Muscle layer of duodenum (tissue), 2 donors: ENCODE measurements around the gene YAP1.

Source experiments
- H3K27ac ChIP-seq: one replicate; pipeline ENCODE4 v1.7.0; 2013; ENCODE audit warnings: mild to moderate bottlenecking, low read length
- H3K27me3 ChIP-seq: one replicate; pipeline ENCODE4 v1.7.0; 2013; ENCODE audit warnings: low read depth, mild to moderate bottlenecking, control low read depth, low read length
- H3K36me3 ChIP-seq, 2 donors: one replicate each; pipeline ENCODE4 v1.7.0; 2013; ENCODE audit warnings: low read length in 2 of 2, control low read depth in 1 of 2, mild to moderate bottlenecking in 1 of 2; ENCODE audit not compliant: insufficient read depth in 2 of 2, control insufficient read depth in 1 of 2
- H3K4me1 ChIP-seq, 2 donors: one replicate each; pipeline ENCODE4 v1.7.0; 2013; ENCODE audit warnings: low read length in 2 of 2, mild to moderate bottlenecking in 2 of 2, control low read depth in 1 of 2, moderate library complexity in 1 of 2; ENCODE audit not compliant: insufficient read depth in 2 of 2, control insufficient read depth in 1 of 2
- H3K4me3 ChIP-seq, 2 donors: one replicate each; pipeline ENCODE4 v1.7.0; 2013; ENCODE audit warnings: low read length in 2 of 2, low read depth in 1 of 2, mild to moderate bottlenecking in 1 of 2
- H3K9me3 ChIP-seq, 2 donors: one replicate each; pipeline ENCODE4 v1.7.0; 2013; ENCODE audit warnings: low read length in 2 of 2, control low read depth in 1 of 2, mild to moderate bottlenecking in 1 of 2; ENCODE audit not compliant: control insufficient read depth in 1 of 2
- donor health status: healthy.

YAP1 gene

GRCh38 chr11:102204174-102204573 is 93.9 kb downstream of the YAP1 start:
- H3K27me3 ChIP-seq = no peaks in the 10 kb centered on the region
- H3K4me3 ChIP-seq = no peak overlapping the region
- peaks cover 8 to 16% of the 10 kb centered on the region in 2 donors for H3K36me3 ChIP-seq
- no peaks in the 10 kb centered on the region for H3K4me1 ChIP-seq
- no peak overlapping the region for H3K27ac ChIP-seq
- no peaks in the 10 kb centered on the region for H3K9me3 ChIP-seq

- Histone ChIP-seq H3K4me3 (no peak overlapping the region), H3K36me3 (peaks cover 8 to 24% of the 10 kb centered on the region in 2 donors), H3K4me1 (no peaks in the 10 kb centered on the region), H3K27ac (no peak overlapping the region), H3K9me3 (no peaks in the 10 kb centered on the region), H3K27me3 (no peaks in the 10 kb centered on the region)
These were observed 95.6 kb downstream of the YAP1 start for GRCh38 chr11:102205805-102206204.

GRCh38 chr11:102208835-102209234 is 98.6 kb downstream of the YAP1 start:
- H3K4me3 ChIP-seq = no peak overlapping the region
- no peaks in the 10 kb centered on the region for H3K9me3 ChIP-seq
- H3K27me3 ChIP-seq = no peaks in the 10 kb centered on the region
- H3K36me3 ChIP-seq = peaks cover 8 to 31% of the 10 kb centered on the region in 2 donors
- H3K4me1 ChIP-seq = no peaks in the 10 kb centered on the region
- no peak overlapping the region for H3K27ac ChIP-seq

- Histone ChIP-seq H3K27me3 (no peaks in the 10 kb centered on the region), H3K27ac (no peak overlapping the region), H3K4me3 (no peak overlapping the region), H3K9me3 (no peaks in the 10 kb centered on the region), H3K36me3 (peaks cover 0 to 20% of the 10 kb centered on the region in 2 donors), H3K4me1 (peaks cover 0 to 13% of the 10 kb centered on the region in 2 donors)
These were observed 104.4 kb downstream of the YAP1 start for GRCh38 chr11:102214623-102215022.

GRCh38 chr11:102216433-102217075 is 106.3 kb downstream of the YAP1 start:
- Histone ChIP-seq H3K9me3 (no peaks in the 10 kb centered on the region), H3K27ac (peak overlapping the region; percentile 57), H3K36me3 (peaks cover 0 to 12% of the 10 kb centered on the region in 2 donors), H3K4me3 (no peak overlapping the region), H3K27me3 (no peaks in the 10 kb centered on the region), H3K4me1 (peaks cover 0 to 13% of the 10 kb centered on the region in 2 donors)

GRCh38 chr11:102220728-102221467 is 110.7 kb downstream of the YAP1 start:
- Histone ChIP-seq H3K4me1 (peaks cover 0 to 6% of the 10 kb centered on the region in 2 donors), H3K9me3 (no peaks in the 10 kb centered on the region), H3K36me3 (peaks cover 10 to 21% of the 10 kb centered on the region in 2 donors), H3K27ac (no peak overlapping the region), H3K27me3 (no peaks in the 10 kb centered on the region), H3K4me3 (no peak overlapping the region)

- Histone ChIP-seq H3K9me3 (no peaks in the 10 kb centered on the region), H3K27me3 (no peaks in the 10 kb centered on the region), H3K36me3 (peaks cover 10 to 27% of the 10 kb centered on the region in 2 donors), H3K4me3 (no peak overlapping the region), H3K4me1 (peaks cover 0 to 2% of the 10 kb centered on the region in 2 donors), H3K27ac (no peak overlapping the region)
These were observed 113.6 kb downstream of the YAP1 start for GRCh38 chr11:102223859-102224258.

GRCh38 chr11:102225689-102226568 is 115.7 kb downstream of the YAP1 start:
- H3K27ac ChIP-seq = no peak overlapping the region
- no peaks in the 10 kb centered on the region for H3K27me3 ChIP-seq
- H3K4me1 ChIP-seq = peaks cover 0 to 14% of the 10 kb centered on the region in 2 donors
- H3K36me3 ChIP-seq = peaks cover 14 to 27% of the 10 kb centered on the region in 2 donors
- no peak overlapping the region for H3K4me3 ChIP-seq
- H3K9me3 ChIP-seq = no peaks in the 10 kb centered on the region

- H3K27me3 ChIP-seq = no peaks in the 10 kb centered on the region
- no peaks in the 10 kb centered on the region for H3K9me3 ChIP-seq
- H3K36me3 ChIP-seq = peaks cover 14 to 27% of the 10 kb centered on the region in 2 donors
- H3K4me1 ChIP-seq = peaks cover 0 to 14% of the 10 kb centered on the region in 2 donors
- H3K27ac ChIP-seq = no peak overlapping the region
- H3K4me3 ChIP-seq = no peak overlapping the region
These were observed 116.6 kb downstream of the YAP1 start for GRCh38 chr11:102226702-102227490.

- peaks cover 0 to 14% of the 10 kb centered on the region in 2 donors for H3K4me1 ChIP-seq
- no peak overlapping the region for H3K4me3 ChIP-seq
- H3K27ac ChIP-seq = no peak overlapping the region
- H3K27me3 ChIP-seq = no peaks in the 10 kb centered on the region
- H3K9me3 ChIP-seq = no peaks in the 10 kb centered on the region
- H3K36me3 ChIP-seq = peaks cover 8 to 22% of the 10 kb centered on the region in 2 donors
These were observed 119.4 kb downstream of the YAP1 start for GRCh38 chr11:102229510-102230123.
